Activated CD4-positive, alpha-beta memory T cell treated with anti-CD3 and anti-CD28 coated beads for 36 hours (primary cell): Measurements from ENCODE around the gene EHBP1. TPM values are rescaled to one million over a fixed set of nuclear protein-coding genes. Genes with fewer than 3 reads are reported as not detected.

Experiments used
- CTCF ChIA-PET: fragments of 350-600 bp; sonication (Branson Sonifier 250); formaldehyde crosslinking; loops from one replicate; lab custom pipeline; 2021; ENCODE audit warnings: antibody characterized with exemption, inconsistent platforms; lab: Charles Lee
- POLR2A ChIA-PET: fragments of 350-600 bp; sonication (Branson Sonifier 250); formaldehyde crosslinking; loops from one replicate; lab custom pipeline; 2021; ENCODE audit warnings: antibody characterized with exemption; lab: Charles Lee
- DNase-seq: peaks from one replicate; pipeline ENCODE4 v3.0.0-alpha.2; 2020
- H3K27ac Mint-ChIP-seq: one replicate; pipeline ENCODE4 v1.8.0; 2021; ENCODE audit warnings: mixed read lengths
- H3K27me3 Mint-ChIP-seq: one replicate; pipeline ENCODE4 v1.8.0; 2021; ENCODE audit warnings: mixed read lengths
- H3K36me3 Mint-ChIP-seq: one replicate; pipeline ENCODE4 v1.8.0; 2021; ENCODE audit warnings: mixed read lengths
- H3K4me1 Mint-ChIP-seq: one replicate; pipeline ENCODE4 v1.8.0; 2021; ENCODE audit warnings: low read depth, mixed read lengths
- H3K4me3 Mint-ChIP-seq: one replicate; pipeline ENCODE4 v1.8.0; 2021; ENCODE audit warnings: mild to moderate bottlenecking, mixed read lengths
- H3K9me3 Mint-ChIP-seq: one replicate; pipeline ENCODE4 v1.8.0; 2021; ENCODE audit warnings: mixed read lengths
- intact Hi-C: fragments of 100-400 bp; cut with micrococcal nuclease; formaldehyde crosslinking; loops from one replicate; pipeline ENCODE4 v1.15.1; 2023
- total RNA-seq, 2 experiments: library from RNA; stranded (reverse); gene quantifications; one replicate each; pipeline ENCODE4 v1.2.3, GENCODE V29; 2021

EHBP1 gene
- total RNA-seq, 2 experiments from 2014 or later = 23.5 to 23.6 TPM

DNA sequence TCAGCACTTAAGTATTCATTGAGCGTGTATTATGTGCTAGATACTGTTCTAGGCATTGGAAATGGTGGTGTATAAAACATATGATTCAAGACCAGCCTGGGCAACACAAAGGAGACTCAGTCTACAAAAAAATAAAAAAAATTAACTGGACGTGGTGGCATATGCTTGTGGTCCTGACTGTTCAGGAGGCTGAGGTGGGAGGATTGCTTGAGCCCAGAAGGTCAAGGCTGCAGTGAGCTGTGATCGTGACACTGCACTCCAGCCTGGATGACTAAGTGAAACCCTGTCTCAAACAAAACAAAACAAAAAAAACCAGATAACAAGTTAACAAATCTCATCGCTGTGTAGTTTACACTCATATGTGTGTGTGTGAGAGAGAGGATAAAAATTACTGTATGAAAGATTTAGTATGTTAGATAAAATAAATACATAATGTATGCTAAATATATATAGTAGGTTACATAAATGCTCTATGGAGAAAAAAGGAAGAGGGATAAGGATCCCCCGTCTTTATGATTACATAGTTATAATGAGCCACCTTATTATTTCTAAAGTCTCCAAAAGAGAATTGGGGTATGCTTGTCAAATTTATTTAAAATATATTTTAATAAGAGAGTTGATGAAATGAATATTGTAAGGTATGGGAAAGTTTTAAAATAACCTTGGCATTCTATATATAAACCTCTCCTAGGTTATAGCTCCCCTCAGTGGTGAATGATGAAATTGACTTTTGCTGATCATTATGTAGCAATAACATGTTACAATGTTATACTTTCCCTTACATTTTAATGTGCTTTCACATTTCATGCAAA lies 69.2 kb downstream of the EHBP1 start:
- Mint-ChIP-seq H3K27me3 (no peaks in the 10 kb centered on the region), H3K27ac (no peak overlapping the region), H3K36me3 (no peaks in the 10 kb centered on the region), H3K4me3 (no peak overlapping the region), H3K9me3 (no peaks in the 10 kb centered on the region), H3K4me1 (peaks cover 4% of the 10 kb centered on the region)
- CTCF ChIA-PET = interaction anchor here (0.6 to 7.2 kb wide), 15 partner anchors 10 to 318 kb away, joined by 3 to 173 read pairs (median 3); no protein-coding TSS in a partner anchor
- POLR2A ChIA-PET = no interaction called here
- intact Hi-C loops = loop anchor here (1.0 kb wide), 1 partner anchor 318 kb away; no protein-coding TSS in a partner anchor
- DNase-seq = no peak

GRCh38 chr2:62775367-62775668 lies 69.8 kb downstream of the EHBP1 start:
- Mint-ChIP-seq H3K9me3 (no peaks in the 10 kb centered on the region), H3K4me3 (no peak overlapping the region), H3K36me3 (no peaks in the 10 kb centered on the region), H3K27me3 (no peaks in the 10 kb centered on the region), H3K27ac (no peak overlapping the region), H3K4me1 (peaks cover 4% of the 10 kb centered on the region)
- ChIA-PET POLR2A (no interaction called here), CTCF (interaction anchor here (0.6 to 7.2 kb wide), 15 partner anchors 9 to 319 kb away, joined by 3 to 173 read pairs (median 3); no protein-coding TSS in a partner anchor)
- no peak for DNase-seq
- intact Hi-C loops = loop anchor here (1.0 kb wide), 1 partner anchor 319 kb away; no protein-coding TSS in a partner anchor

- ChIA-PET CTCF (no interaction called here), POLR2A (no interaction called here)
- H3K27me3 Mint-ChIP-seq = no peaks in the 10 kb centered on the region
- H3K36me3 Mint-ChIP-seq = peaks cover 8% of the 10 kb centered on the region
- intact Hi-C loops = no loop called here
- H3K4me1 Mint-ChIP-seq = peaks cover 4% of the 10 kb centered on the region
- no peak overlapping the region for H3K27ac Mint-ChIP-seq
- H3K9me3 Mint-ChIP-seq = peaks cover 3% of the 10 kb centered on the region
- H3K4me3 Mint-ChIP-seq = no peak overlapping the region
- no peak for DNase-seq
Observed at GRCh38 chr2:62783679-62784078, 78.2 kb downstream of the EHBP1 start.

DNA sequence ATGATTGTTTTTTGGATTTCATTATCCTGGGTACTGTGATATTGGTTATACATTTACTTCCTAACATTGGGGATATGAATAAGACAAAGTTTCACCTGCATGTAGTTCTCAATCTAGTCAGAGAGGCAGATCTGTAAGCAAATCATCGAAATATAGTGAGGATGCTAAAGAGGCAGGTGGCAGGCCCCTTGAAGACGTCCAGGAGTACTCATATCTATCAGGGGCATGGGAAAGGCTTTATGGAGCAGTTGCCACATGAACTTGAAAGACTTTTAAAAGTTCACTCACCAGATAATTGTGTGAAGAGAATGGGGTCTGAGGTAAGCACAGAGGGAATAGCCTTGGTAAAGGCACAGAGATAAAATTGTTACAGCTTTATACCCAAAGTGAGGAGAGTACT lies 78.8 kb downstream of the EHBP1 start:
- ChIA-PET CTCF (interaction anchor here (1.2 kb wide), 1 partner anchor 9 kb away, joined by 4 read pairs; no protein-coding TSS in a partner anchor), POLR2A (no interaction called here)
- Mint-ChIP-seq H3K36me3 (peaks cover 8% of the 10 kb centered on the region), H3K27ac (no peak overlapping the region), H3K4me3 (no peak overlapping the region), H3K9me3 (peaks cover 3% of the 10 kb centered on the region), H3K4me1 (peaks cover 4% of the 10 kb centered on the region), H3K27me3 (no peaks in the 10 kb centered on the region)
- DNase-seq = no peak
- intact Hi-C loops = no loop called here

- ChIA-PET POLR2A (no interaction called here), CTCF (interaction anchor here (1.2 to 2.2 kb wide), 2 partner anchors 10 kb away, joined by 4 to 6 read pairs; no protein-coding TSS in a partner anchor)
- Mint-ChIP-seq H3K4me1 (peaks cover 10% of the 10 kb centered on the region), H3K9me3 (peaks cover 3% of the 10 kb centered on the region), H3K4me3 (no peak overlapping the region), H3K27ac (no peak overlapping the region), H3K36me3 (peaks cover 8% of the 10 kb centered on the region), H3K27me3 (no peaks in the 10 kb centered on the region)
- DNase-seq = no peak
- intact Hi-C loops = loop anchor here (5.0 kb wide), 1 partner anchor 262 kb away; no protein-coding TSS in a partner anchor
Observed at GRCh38 chr2:62785216-62785615, 79.7 kb downstream of the EHBP1 start.

DNA sequence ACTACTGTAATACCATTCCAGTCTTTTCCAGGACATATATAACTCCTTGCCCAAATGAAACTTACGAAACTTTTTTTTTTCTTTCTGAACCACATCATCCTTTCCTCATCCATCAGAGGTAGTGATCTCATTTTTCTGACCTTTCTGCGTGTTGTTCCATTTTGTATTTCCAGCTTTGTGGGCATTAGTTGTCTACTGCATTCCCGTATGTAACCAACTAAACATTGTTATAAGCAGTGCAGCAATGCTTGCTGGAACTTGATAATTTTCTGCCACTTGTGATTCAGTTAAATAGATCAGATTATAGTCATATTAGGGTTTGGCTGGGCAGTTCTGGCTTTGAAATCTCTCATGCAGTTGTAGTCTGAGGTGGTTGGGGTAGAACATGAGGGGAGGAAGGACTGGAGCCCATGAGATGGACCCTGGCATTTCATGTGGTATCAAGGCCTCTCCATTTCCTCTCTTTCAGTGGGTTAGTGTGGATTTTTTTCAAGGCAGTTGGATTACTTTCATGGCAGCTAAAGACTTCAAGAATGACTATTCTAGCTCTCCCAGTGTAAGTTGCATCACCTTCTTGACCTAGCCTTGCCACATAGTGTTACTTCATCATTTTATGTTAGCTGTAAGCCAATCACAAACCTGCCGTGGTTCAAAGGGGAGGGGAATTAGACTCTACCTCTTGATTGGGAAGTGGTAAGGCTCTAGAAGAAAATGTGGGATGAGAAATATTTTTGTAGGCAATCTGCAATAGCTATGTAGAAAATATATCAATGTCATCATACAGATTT lies 80.5 kb downstream of the EHBP1 start:
- intact Hi-C loops = loop anchor here (2.0 to 5.0 kb wide), 2 partner anchors 261 to 639 kb away; no protein-coding TSS in a partner anchor
- Mint-ChIP-seq H3K27me3 (no peaks in the 10 kb centered on the region), H3K4me1 (peaks cover 10% of the 10 kb centered on the region), H3K9me3 (peaks cover 3% of the 10 kb centered on the region), H3K36me3 (peaks cover 8% of the 10 kb centered on the region), H3K27ac (no peak overlapping the region), H3K4me3 (no peak overlapping the region)
- no peak for DNase-seq
- ChIA-PET CTCF (interaction anchor here (0.6 to 2.5 kb wide), 5 partner anchors 11 to 701 kb away, joined by 3 to 13 read pairs (median 4); no protein-coding TSS in a partner anchor), POLR2A (no interaction called here)

DNA sequence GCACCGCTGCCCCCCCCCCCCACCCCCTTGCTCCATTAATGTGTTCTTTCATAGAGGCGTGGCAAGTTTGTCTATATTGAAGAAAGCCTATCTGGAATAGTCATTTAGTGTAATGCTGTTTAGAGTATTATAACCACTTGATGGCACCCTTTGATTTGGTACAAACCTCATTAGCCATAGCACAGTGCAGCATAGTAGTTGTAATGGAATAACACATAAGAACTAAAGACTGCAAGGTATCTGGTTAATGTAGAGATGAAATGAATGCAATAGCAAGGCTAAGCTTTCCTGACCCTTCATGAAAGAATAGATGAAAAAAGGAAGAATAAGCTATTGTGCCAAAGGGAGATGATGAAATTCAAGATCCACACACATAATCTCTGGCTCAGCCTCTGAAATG lies 81.9 kb downstream of the EHBP1 start:
- Mint-ChIP-seq H3K27ac (no peak overlapping the region), H3K4me3 (no peak overlapping the region), H3K27me3 (no peaks in the 10 kb centered on the region), H3K9me3 (peaks cover 3% of the 10 kb centered on the region), H3K4me1 (peaks cover 10% of the 10 kb centered on the region), H3K36me3 (peaks cover 8% of the 10 kb centered on the region)
- intact Hi-C loops = loop anchor here (2.0 to 5.0 kb wide), 2 partner anchors 260 to 637 kb away; no protein-coding TSS in a partner anchor
- POLR2A ChIA-PET = no interaction called here
- no peak for DNase-seq
- CTCF ChIA-PET = interaction anchor here (0.7 to 2.5 kb wide), 4 partner anchors 11 to 638 kb away, joined by 3 to 13 read pairs (median 5); no protein-coding TSS in a partner anchor

- H3K9me3 Mint-ChIP-seq = no peaks in the 10 kb centered on the region
- POLR2A ChIA-PET = no interaction called here
Observed at GRCh38 chr2:62789518-62789917, 84.0 kb downstream of the EHBP1 start.

GRCh38 chr2:62789918-62790317 lies 84.4 kb downstream of the EHBP1 start:
- Mint-ChIP-seq H3K27me3 (no peaks in the 10 kb centered on the region), H3K4me3 (no peak overlapping the region), H3K9me3 (no peaks in the 10 kb centered on the region), H3K36me3 (no peaks in the 10 kb centered on the region), H3K27ac (no peak overlapping the region), H3K4me1 (peaks cover 10% of the 10 kb centered on the region)
- ChIA-PET POLR2A (no interaction called here), CTCF (no interaction called here)
- intact Hi-C loops = loop anchor here (5.0 kb wide), 1 partner anchor 257 kb away; no protein-coding TSS in a partner anchor
- DNase-seq = no peak

More at GRCh38 chr2:62789518-62789917, 84.0 kb downstream of the EHBP1 start:
- no peaks in the 10 kb centered on the region for H3K27me3 Mint-ChIP-seq
- no peak overlapping the region for H3K27ac Mint-ChIP-seq
- intact Hi-C loops = loop anchor here (5.0 kb wide), 1 partner anchor 258 kb away; no protein-coding TSS in a partner anchor
- H3K4me3 Mint-ChIP-seq = no peak overlapping the region
- no peak for DNase-seq
- no peaks in the 10 kb centered on the region for H3K36me3 Mint-ChIP-seq
- CTCF ChIA-PET = no interaction called here
- peaks cover 10% of the 10 kb centered on the region for H3K4me1 Mint-ChIP-seq

- intact Hi-C loops = no loop called here
- no peak for DNase-seq
- Mint-ChIP-seq H3K4me3 (no peak overlapping the region), H3K9me3 (no peaks in the 10 kb centered on the region), H3K4me1 (peaks cover 6% of the 10 kb centered on the region), H3K36me3 (no peaks in the 10 kb centered on the region), H3K27ac (no peak overlapping the region), H3K27me3 (no peaks in the 10 kb centered on the region)
- ChIA-PET CTCF (no interaction called here), POLR2A (no interaction called here)
Observed at GRCh38 chr2:62792408-62792807, 86.9 kb downstream of the EHBP1 start.

GRCh38 chr2:62793213-62793612 lies 87.7 kb downstream of the EHBP1 start:
- CTCF ChIA-PET = no interaction called here
- POLR2A ChIA-PET = no interaction called here
- Mint-ChIP-seq H3K27ac (no peak overlapping the region), H3K4me1 (peaks cover 6% of the 10 kb centered on the region), H3K36me3 (no peaks in the 10 kb centered on the region), H3K27me3 (no peaks in the 10 kb centered on the region), H3K9me3 (no peaks in the 10 kb centered on the region), H3K4me3 (no peak overlapping the region)
- intact Hi-C loops = no loop called here
- no peak for DNase-seq

- H3K4me1 Mint-ChIP-seq = peaks cover 6% of the 10 kb centered on the region
- ChIA-PET CTCF (no interaction called here), POLR2A (no interaction called here)
- intact Hi-C loops = no loop called here
- DNase-seq = no peak
- no peaks in the 10 kb centered on the region for H3K9me3 Mint-ChIP-seq
- H3K4me3 Mint-ChIP-seq = no peak overlapping the region
- no peaks in the 10 kb centered on the region for H3K27me3 Mint-ChIP-seq
- no peaks in the 10 kb centered on the region for H3K36me3 Mint-ChIP-seq
- H3K27ac Mint-ChIP-seq = no peak overlapping the region
Observed at GRCh38 chr2:62794791-62795190, 89.3 kb downstream of the EHBP1 start.
